Measurements from ENCODE around the gene PRR22.

PRR22 gene

DNA sequence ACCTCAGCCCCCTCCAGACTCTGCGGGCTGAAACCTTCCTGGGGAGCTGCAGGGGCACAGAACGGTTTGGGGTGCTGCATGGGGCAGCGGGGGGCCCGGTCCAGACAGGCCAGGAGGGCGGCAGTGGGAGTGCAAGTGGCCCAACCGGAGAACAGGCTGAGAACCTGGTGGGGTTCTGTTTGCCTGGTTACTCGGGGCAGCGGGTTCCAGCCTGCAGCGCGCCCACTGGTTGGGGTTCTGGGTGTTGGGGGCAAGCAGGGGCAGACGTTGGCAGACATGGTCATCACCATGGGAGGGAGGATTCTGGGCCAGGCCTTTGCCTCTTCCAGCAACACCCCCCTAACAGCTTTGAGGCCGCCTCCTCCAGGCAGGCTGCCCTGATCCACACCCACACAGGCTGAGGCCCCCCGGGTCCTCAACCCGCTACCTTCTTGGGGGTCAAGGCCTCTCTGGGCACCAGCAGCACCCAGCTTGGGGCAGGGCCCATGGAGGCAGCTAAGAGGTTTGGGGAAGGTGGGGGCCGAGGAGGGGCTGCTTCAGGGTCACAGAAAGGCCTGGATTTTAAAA, at the start of gene PRR22:
PRR22 (minus strand) TSS at position 166 of the 567 bp plus-strand sequence; CDS start at position 80, 86 bp downstream.
- no peak for DNase-seq

DNA sequence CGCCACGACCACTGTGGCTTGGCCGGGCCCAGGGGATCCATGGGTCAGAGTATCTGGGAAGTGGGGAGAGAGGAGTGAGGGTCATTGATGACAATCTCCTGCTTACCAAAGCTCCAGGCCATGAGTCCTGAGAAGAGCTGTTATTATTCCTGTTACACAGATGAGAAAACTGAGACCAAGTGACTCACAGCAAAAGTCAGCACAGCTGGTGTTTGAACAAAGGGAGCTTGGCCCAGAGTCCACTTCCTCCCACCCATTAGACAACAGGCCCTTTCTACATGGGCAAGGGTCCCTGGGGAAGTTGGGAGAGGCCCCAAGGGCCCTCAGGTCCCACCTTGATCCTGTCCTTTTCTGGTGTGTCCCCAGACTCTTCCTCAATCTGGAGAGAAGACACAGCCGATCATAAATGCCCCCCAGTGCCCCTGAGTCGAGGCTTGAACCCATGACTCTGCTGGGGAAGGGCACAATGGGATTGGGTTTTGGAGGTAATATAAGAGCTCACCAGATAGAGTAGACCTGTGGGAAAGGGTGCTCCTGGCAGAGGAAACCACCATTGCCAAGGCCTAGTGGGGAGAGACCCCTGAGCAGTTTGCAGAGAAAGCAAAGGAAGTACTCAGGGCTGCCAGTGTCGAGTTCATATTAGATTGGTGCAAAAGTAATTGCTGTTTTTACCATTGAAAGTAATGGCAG, 48.1 kb upstream of the PRR22 start:
- DNase-seq: no peak

DNA sequence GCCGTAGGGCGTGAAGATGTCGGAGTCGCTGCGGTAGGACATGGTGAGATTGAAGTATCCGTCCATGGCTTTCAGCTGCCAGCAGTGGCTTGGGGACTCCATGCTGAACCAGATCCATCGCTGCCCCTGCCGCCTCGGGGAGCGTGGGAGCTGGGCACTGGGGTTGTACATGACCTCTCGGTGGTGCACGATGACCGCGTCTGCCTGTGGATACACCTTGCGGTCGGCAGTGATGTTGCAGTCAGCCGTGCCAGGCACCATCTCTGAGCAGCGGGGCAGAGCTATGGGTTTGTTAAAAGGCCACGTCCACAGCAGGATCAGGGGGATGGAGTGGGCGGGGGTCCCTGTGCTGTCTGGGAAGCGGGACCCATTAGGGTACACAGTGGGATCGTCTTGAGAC, 47.5 kb upstream of the PRR22 start:
- DNase-seq: no peak

DNA sequence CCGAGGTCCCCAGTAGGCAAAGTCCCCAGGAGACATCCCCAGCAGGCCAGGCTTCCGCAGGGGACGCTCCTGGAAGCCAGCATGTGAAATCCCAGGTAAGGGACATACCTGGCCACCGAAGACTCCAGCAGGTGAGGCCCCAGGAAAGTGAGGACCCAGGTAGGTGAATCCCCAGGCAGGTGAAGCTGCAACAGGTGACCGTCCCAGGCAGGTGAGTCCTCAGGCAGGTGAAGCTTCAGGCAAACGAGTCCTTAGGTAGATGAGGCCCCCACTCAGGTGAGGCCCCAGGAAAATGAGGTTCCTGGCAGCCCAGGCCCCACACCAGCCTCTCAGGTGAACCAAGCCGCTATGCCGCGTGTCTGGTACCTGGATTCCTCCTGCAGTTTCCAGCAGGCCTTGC, 46.6 kb upstream of the PRR22 start:
- no peak for DNase-seq

DNA sequence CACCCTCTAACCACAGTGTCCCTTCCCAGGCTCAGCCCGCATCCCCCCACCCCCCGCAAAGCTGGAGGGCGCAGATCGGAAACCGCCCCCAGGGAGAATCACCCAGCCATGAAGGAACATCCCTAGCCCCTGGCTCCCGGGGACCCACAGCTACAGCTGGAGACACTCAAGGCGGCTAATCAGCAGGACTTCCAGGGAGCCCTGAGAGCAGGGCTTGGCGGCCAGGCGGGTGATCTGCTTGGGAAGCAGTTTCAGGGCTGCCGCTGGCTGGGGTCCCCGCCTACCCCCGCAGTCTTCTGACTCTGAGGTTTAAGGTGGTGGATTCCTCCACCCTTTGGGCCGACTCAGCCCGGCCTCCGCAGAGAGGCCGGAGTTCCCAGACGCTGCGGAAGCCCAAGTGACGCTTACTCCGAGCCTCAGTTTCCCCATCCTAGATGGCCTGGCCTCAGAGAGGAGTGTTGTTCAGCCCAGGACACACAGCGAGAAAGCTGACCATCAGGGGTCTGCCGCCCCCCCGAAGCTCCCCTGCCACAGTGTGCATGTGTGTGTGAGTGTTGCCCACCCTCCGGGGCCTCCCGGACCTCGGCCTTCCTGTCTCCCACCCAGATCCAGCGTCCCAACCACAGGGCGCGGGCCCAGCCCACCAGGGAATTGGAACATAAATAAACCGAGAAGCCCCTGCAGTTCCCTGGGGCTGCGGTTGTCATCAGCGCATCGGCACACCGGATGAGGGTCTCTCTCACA, 45.2 kb upstream of the PRR22 start:
- DNase-seq: no peak

DNA sequence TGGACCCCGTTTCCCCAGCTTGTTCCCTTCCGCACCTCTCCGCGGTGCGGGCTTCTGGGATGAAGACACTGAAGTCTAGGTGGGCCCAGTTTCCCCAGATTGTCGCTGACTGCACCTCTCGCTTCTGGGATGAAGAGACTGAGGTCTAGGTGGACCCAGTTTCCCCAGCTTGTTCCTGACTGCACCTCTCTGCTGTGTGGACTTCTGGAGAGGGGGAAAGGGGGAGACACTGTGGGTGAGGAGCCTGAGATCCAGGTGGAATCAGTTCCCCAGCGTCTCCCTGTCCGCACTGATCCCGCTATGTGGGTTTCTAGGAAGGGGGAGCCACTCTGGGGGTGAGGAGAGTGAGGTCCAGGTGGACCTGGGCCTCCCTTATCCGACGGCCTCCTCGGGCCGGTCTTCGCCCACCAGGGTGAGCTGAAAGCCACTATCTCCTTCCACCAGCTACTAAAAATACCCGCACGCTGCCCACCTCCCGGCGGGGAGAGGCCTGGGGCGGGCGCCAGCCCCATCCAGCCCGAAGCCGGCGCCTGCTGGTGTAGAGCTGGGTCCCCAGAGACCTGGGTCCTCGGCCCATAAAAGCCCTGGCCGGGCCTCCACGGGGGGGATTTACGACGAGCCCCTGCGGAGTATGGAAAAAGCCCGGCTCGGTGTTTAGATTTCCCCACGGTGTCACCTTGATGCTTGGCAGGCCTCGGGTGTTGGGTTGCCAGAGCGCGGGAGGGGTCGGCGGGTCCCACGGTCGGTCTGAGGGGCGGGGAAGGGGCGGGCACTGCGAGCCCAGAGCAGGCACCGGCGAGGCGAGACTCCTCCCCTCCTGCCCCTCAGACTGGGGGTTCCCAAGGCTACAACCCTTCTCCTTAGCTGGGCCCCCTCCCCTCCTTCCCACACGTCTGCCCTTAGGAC, 44.4 kb upstream of the PRR22 start:
- peak; percentile 51 for DNase-seq

DNA sequence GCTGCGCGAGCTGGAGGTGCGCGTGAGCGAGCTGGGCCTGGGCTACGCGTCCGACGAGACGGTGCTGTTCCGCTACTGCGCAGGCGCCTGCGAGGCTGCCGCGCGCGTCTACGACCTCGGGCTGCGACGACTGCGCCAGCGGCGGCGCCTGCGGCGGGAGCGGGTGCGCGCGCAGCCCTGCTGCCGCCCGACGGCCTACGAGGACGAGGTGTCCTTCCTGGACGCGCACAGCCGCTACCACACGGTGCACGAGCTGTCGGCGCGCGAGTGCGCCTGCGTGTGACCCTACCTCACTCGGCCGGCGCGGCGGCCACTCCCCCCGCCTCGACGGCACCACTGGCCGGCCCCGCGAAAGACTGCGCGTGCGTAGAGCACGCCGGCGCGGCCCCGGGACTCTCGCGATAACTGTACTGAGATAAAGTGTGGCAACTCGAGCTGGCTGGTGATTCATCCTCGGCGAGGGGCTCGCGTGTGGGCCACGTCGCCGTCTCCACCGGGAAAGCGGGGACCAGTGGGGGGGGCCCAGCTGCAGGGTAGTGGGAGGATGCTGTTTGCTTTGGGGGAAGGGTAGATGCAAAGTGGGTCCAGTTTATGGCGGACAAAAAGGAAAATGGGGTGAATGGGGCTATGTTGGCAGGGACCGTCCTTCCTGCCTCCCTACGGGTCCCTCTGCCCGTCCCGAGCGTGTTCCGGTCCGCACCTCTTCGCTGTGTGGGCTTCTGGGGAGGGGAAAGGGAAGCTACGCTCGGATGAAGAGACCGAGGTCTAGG, 43.5 kb upstream of the PRR22 start:
- peak; percentile 90 for DNase-seq

DNA sequence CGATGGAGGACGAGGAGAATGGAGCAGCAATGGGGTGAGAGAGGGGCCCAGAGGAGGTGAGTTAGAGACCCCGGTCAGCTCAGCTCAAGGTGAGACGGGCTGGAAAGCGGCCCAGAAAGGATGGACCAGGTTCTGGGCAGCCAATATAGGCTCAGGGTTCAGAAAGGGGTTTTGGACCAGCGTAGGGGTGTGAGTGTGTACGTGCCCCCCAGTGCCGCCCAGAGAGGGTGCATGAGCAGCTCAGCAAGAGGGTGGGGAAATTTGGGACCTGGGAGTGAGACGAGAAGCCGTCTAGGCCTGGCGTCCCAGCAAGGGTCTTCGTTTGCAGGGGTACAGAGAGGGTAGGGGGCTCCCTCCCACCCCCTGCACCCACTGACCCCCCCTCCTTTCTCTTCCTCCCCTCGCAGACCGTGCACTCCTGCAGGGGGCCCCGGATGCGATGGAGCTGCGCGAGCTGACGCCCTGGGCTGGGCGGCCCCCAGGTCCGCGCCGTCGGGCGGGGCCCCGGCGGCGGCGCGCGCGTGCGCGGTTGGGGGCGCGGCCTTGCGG, 42.9 kb upstream of the PRR22 start:
- DNase-seq: no peak

DNA sequence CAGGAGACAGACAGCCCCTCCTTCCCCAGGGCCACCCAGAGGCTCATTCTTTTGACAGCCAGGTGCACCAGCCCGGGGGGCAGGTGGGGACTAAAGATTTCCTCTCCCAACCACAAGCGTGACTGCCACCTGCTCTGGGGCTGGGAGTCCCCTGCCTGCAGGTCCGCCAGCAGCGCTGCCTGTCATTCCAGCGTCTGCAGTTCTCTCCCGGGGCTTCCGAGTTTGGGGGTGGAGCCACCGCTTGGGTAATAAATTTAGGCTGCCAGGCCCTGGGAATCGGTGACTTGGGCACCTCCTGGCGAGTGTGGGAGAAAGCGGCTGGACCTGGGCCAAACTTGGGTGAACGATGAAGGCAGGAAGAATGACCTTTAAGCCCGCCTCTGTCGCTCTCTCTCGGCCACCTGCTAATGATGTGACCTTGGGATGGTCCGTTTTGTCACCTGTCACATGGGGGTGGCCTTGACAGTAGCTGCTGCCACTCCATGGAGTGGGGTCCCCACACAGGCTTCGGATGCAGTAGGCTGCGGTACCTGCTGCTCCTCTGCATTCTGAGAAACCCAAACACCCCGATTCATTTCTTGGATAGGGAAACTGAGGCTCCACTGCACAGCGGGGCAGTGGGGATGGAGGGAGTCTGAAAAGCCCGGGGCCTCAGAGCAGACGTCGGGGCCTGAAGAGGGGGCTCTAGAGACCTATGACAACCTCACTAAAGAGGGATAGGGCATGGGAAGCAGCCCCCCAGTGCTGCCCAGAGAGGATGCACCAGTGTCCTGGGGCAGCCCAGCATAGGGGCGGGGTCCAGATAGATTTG, 42.2 kb upstream of the PRR22 start:
- DNase-seq: peak; percentile 94

DNA sequence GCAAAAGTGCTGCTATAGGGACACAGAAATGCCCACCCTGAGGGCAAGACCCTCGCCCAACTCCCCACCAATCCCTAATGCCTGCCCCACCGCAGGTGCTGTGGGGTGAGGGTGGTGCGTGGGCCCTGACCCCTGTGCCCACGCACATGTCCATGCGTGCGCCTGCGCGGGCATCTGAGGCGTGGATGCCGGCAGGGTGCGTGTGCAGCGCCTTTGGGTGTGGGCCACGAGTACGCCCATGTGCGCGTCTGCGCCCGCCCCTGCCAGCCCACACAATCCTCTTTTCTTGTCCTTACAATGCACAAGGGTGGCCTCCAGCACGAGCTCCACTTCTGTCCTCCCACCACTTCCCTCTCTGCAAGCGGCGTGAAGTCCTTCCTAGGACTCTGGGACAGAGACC, 40.6 kb upstream of the PRR22 start:
- DNase-seq: no peak

DNA sequence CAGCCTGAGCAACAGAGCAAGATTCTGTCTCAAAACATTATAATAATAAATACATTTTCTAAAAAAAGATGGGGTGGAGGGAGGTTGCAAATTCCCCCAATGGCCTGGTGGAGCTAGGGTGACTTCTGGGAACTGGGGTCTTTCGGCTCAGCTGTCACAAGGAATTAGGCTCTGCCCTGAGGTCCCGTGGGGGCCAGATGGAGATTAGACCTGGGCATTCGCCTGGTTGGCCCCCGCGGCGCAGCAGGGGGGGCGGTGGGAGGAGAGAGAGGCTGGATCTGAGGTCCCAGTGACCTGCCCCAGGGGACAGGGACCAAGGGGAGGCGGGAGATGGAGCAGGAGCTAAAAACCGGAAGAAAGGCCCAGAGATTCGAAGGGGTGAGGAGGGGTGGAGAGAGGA, 40.2 kb upstream of the PRR22 start:
- DNase-seq: no peak

DNA sequence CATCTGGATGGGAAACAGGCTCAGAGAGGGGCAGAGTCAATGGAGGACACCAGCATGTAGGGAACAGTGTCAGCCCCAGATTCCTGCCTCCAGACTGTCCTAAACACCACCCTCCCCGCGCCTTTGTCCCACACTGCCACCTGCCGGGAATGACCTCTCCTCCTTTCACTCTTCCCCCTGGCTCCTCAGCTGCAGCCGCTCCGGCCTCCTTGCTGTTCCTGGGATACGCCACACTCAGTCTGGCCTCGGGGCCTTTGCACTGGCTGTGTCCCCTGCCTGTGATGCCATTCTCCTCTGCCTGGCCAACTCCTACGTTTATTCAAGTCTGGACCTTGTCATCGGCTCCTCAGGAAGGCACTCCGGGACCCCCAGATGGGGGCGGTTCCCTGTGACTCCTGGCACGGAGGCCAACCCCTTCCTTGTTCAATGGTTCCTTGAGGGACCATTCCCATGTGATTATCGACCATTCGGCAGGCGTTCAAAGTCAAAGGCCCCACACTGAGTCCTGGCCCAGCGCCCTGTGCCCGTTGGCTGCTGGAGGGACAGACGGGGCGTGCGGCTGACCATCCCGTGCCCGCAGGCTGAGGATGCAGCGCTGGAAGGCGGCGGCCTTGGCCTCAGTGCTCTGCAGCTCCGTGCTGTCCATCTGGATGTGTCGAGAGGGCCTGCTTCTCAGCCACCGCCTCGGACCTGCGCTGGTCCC, 39.2 kb upstream of the PRR22 start:
- no peak for DNase-seq

DNA sequence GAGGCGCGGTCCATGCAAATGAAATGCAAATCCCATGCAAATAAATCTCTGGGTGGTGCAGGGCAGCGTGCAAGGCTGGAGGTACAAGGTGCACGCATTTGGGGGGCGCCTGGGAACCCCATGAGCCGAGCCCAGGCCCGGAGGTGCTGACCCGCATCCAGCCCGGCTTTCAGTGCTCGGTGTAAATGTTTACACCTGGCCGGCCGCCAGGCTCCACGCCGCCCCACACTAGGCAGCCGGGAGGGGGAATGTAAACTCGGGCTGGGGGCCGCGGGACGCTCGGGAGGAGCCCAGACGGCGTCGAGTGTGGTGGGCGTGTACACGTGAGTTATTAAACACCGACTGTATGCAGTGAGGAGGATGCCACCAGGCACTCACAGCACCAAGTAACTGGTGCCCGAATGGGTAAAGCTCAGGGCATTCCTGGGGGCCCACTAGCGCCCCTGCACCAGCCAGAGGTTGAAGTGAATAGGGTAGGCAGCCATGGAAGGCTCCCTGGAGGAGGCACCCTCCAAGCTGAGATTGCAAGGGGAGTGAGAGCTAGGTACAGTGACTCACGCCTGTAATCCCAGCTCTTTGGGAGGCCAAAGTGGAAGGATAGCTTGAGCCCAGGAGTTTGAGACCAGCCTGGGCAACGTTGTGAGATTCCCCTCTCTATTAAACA, 37.8 kb upstream of the PRR22 start:
- DNase-seq: no peak

DNA sequence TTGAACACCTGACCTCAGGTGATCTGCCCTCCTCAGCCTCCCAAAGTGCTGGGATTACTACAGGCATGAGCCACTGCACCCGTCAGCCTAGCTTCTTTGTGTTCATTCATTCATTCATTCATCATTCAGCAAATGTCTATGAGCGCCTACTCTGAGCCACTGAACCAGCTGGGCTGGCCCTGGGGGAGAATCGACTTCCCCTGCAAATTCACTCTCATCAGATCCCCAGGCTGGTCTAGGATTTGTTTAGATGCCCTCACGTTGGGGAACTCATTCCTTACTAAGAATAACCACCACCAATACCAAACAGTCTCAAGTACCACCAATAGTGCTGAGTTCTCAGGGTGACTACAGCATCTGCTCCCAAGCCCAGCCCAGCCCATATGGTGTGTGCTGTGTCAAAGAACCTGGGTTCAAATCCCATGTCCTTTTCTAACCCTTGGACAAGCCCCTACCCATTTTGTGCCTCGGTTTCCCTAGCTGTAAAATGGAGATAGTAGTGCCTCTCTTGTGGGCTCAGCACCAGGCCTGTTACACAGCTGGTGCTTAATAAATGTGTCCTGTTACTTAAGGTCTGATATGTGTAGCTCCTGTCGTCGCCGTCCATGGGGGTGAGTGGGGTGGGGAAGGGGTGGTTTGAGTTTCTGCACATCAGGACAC, 37.1 kb upstream of the PRR22 start:
- DNase-seq: no peak

DNA sequence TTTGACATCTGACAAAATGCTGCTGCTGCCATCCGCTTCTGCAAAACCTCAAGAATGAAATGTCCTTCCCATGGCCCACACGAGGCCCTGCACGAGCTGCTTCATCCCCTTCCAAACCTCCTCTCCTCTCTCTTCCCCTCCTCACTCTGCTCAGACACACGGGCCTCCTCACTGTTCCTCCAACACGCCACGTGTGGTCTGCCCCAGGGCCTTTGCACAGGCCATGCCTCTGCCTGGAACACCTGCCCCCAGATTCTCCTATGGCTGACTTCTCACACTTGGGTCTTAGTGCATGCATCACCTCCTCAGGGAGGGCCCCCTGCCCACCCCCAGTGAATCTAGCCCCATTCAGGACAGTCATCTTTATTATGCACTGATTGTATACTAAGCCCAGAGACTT, 36.2 kb upstream of the PRR22 start:
- DNase-seq: no peak

DNA sequence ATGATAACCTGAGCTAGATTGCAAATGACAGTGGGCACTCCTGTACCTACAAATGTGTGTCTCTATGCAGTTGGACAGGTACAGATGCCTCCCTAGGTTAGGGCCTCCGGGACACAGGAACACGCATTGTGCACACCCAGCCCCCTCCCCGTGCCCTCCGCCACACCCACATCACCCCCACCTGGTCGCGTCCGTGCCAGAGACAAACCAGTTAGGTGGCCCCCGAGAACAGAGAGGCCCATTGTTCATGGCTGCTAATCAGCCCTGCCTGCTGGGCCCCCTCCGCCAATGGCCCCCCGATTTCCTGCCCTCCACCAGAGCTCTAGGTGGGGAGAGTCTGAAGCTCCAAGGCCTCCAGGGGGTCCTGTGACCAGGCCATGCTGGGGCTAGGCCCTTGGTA, 34.0 kb upstream of the PRR22 start:
- DNase-seq: no peak

DNA sequence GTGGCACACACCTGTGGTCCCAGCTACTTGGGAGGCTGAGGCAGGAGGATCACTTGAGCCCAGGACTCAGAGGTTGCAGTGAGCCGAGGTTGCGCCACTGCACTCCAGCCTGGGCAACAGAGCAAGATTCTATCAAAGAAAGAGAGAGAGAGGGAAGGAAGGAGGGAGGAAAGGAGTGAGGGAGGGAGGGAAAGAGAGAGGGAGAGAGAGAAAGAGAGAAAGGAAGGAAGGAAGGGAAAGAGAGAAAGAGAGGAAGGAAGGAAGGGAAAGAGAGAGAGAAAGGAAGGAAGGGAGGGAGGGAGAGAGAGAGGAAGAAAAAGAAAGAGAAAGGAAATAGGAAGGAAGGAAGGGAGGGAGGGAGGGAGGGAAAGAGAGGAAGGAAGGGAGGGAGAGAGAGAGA, 32.7 kb upstream of the PRR22 start:
- DNase-seq: no peak

DNA sequence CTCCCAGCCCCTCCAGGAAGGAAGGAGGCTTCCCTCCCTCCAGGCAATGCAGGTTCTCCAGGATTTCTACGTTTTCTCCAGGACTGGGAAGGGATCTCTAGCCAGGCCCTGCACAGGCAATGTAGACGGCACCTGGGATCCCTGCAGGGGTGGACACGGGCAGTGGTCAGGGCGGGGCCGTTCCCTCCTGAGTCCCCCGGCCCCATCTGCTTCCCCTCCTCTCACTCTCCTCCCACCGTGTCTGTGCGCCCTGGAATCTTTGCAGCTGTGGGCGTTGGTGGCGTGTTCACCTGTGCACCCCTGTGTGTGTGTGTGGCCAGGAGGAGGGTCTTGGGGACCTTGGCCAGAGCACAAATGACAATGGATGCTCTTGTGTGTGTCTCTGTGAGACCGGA, 30.3 kb upstream of the PRR22 start:
- no peak for DNase-seq

DNA sequence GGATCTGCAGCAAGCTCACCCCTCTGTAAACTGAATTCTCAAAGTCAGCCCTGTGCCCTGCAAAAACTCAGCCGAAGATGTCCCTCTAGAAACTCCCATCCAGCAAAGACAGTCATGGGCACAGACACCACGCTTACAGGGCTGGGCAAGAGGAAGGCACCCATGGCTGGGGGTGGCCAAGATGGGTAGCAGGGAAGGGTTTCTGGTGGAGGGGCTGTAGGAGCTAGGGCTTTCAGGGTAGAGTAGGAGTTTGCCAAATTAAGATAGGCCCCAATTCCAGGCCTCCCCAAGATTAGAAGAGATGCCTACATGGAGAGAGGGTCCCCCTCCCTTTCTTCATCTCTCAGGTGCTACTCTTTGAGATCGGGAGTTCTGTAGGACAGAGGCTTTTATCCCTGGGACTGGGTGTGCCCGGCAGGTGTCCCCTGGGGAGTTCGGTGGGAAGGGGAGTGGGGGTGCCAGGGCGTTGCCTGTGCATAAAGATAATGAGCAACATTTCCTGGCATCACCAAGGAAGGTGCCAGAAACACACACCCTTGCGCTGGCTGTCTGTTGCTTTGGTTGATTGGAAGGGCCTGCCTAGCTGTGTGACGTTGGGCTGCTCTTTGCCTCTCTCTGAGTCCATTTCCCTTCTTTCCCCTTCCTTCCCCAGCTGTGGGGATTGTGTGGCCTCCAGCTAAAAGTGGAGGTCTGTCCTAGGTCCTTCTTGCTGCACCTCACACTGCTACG, 29.7 kb upstream of the PRR22 start:
- no peak for DNase-seq

Measured in DMS153 (cell line).